Spleen (tissue), 7 donors: Measurements from ENCODE around the gene SLC39A10.

Source experiments
- CTCF ChIP-seq, 11 experiments: fragments of 200-600 bp in 7 of 11; fragments of 450-650 bp in 4 of 11; sonication (generic) in 4 of 11; IDR thresholded peaks in 8 of 11; conservative IDR thresholded peaks in 3 of 11; 1 replicate in 7 of 11; 2 replicates in 4 of 11; pipeline versions ENCODE4 v1.4.0 to v1.8.0; 2016 to 2021; ENCODE audit warnings: antibody characterized with exemption in 11 of 11, inconsistent platforms in 4 of 11, mild to moderate bottlenecking in 1 of 11
- POLR2A ChIP-seq, 3 donors: fragments of 450-650 bp; IDR thresholded peaks; one replicate each; pipeline ENCODE4 v1.5.1; 2017; ENCODE audit warnings: antibody characterized with exemption in 3 of 3, mild to moderate bottlenecking in 1 of 3
- POLR2AphosphoS5 ChIP-seq, 3 donors: sonication (generic); formaldehyde crosslinking; IDR thresholded peaks; one replicate each; pipeline ENCODE4 v1.5.1; 2017; ENCODE audit warnings: antibody characterized with exemption in 3 of 3
- donor health status: DM: no; HTN: no; CAD: no; lungs with moderate emphysema.
- donor health status: DM: no; HTN: no; CAD: no.
- donor health status: DM: no; HTN: no; CAD: no.

- TF ChIP-seq CTCF (IDR thresholded peaks at IDR 0.05 in 8 of 11, conservative IDR thresholded peaks at IDR 0.05 in 3 of 11) (no peak), POLR2A (IDR thresholded peaks at IDR 0.05) (no peak), POLR2AphosphoS5 (IDR thresholded peaks at IDR 0.05) (peak in 1 of 3 donors; percentile 32)
These were observed 5.1 kb downstream of the SLC39A10 start for GRCh38 chr2:195662138-195662537.
